Ureter (tissue), 1 donor: Measurements from ENCODE around the gene ARMC6. TPM values are rescaled to one million over a fixed set of nuclear protein-coding genes. Genes with fewer than 3 reads are reported as not detected.
"Not testable (repeated sequence)": the region's sequence is repeated elsewhere in the genome, so short reads cannot be mapped to it uniquely, and the experiment has no call there.

ENCODE experiments used
- DNase-seq: peaks from one replicate; pipeline ENCODE4 v3.0.0-alpha.2; 2020; ENCODE audit warnings: low spot score
- total RNA-seq: library from RNA; stranded (reverse); gene quantifications from one replicate; pipeline ENCODE4 v1.2.4, GENCODE V29; 2023
- donor health status: DM: yes; HTN: yes; CAD: no.

Gene ARMC6
- total RNA-seq, 1 donor from 2014 or later, result 42.2 TPM

GRCh38 chr19:19106938-19107337 lies 73.5 kb downstream of the ARMC6 start:
- not testable (repeated sequence) for DNase-seq

- no peak for DNase-seq
These were observed 74.3 kb downstream of the ARMC6 start for GRCh38 chr19:19107654-19108053.

Other genes starting within 250 kb of the ARMC6 start
- gene COMP, start 242.3 kb upstream of the ARMC6 start, total RNA-seq, result 1.8 TPM
- 83.4 TPM for gene UPF1, start 201.6 kb upstream of the ARMC6 start, total RNA-seq
- gene CERS1, start 137.4 kb upstream of the ARMC6 start, total RNA-seq, result 0.55 TPM
- 149 TPM for gene COPE, start 114.2 kb upstream of the ARMC6 start, total RNA-seq
- gene DDX49, start 113.9 kb upstream of the ARMC6 start, total RNA-seq, result 34.4 TPM
- gene HOMER3, start 92.4 kb upstream of the ARMC6 start, total RNA-seq, result 23.2 TPM
- gene SUGP2, start 86 bp upstream of the ARMC6 start, total RNA-seq, result 99.6 TPM
- gene SLC25A42, start 30.4 kb downstream of the ARMC6 start, total RNA-seq, result 19.6 TPM
- 25.3 TPM for gene TMEM161A, start 104.9 kb downstream of the ARMC6 start, total RNA-seq
- gene MEF2B, start 136.7 kb downstream of the ARMC6 start, total RNA-seq, result 4.4 TPM
- 58.0 TPM for gene BORCS8, start 158.5 kb downstream of the ARMC6 start, total RNA-seq
- 50.6 TPM for gene RFXANK, start 158.7 kb downstream of the ARMC6 start, total RNA-seq
- 24.1 TPM for gene NR2C2AP, start 169.8 kb downstream of the ARMC6 start, total RNA-seq
- gene NCAN, start 178.4 kb downstream of the ARMC6 start, total RNA-seq, result not detected
- gene TM6SF2, start 239.7 kb downstream of the ARMC6 start, total RNA-seq, result 1.8 TPM